Bronchial epithelial cell (primary cell): ENCODE results near the gene KHK. TPM values are rescaled to one million over a fixed set of nuclear protein-coding genes. Genes with fewer than 3 reads are reported as not detected.

Source experiments
- DNase-seq: peaks from one replicate; pipeline ENCODE4 v3.0.0-alpha.2; 2010; ENCODE audit warnings: low read depth
- FAIRE-seq: peaks from 2 replicates; lab custom pipeline; 2011; peaks lifted over from hg19 to GRCh38; lab: Jason Lieb, UNC
- H3K27me3 ChIP-seq: 2 replicates; pipeline ENCODE4 v1.5.1; 2011; ENCODE audit warnings: low read length; ENCODE audit not compliant: control insufficient read depth, insufficient read depth
- H3K36me3 ChIP-seq: 2 replicates; pipeline ENCODE4 v1.5.1; 2011; ENCODE audit warnings: low read length; ENCODE audit not compliant: control insufficient read depth, insufficient read depth
- H3K4me3 ChIP-seq: 2 replicates; pipeline ENCODE4 v1.5.1; 2011; ENCODE audit warnings: mild to moderate bottlenecking, low read depth, low read length, control low read depth
- CTCF ChIP-seq: IDR thresholded peaks from 2 replicates; pipeline ENCODE4 v1.5.1; 2011; ENCODE audit warnings: mild to moderate bottlenecking, moderate library complexity, low read length, control low read depth, inconsistent platforms; ENCODE audit not compliant: insufficient read depth, severe bottlenecking
- total RNA-seq: library from RNA; depleted of rRNA; stranded (reverse); fragments of >200 nt; gene quantifications from 2 replicates; pipeline ENCODE4 v1.2.1, GENCODE V29; 2014

The KHK gene
- 0.53 and 0.77 TPM in 2 replicates for total RNA-seq

DNA sequence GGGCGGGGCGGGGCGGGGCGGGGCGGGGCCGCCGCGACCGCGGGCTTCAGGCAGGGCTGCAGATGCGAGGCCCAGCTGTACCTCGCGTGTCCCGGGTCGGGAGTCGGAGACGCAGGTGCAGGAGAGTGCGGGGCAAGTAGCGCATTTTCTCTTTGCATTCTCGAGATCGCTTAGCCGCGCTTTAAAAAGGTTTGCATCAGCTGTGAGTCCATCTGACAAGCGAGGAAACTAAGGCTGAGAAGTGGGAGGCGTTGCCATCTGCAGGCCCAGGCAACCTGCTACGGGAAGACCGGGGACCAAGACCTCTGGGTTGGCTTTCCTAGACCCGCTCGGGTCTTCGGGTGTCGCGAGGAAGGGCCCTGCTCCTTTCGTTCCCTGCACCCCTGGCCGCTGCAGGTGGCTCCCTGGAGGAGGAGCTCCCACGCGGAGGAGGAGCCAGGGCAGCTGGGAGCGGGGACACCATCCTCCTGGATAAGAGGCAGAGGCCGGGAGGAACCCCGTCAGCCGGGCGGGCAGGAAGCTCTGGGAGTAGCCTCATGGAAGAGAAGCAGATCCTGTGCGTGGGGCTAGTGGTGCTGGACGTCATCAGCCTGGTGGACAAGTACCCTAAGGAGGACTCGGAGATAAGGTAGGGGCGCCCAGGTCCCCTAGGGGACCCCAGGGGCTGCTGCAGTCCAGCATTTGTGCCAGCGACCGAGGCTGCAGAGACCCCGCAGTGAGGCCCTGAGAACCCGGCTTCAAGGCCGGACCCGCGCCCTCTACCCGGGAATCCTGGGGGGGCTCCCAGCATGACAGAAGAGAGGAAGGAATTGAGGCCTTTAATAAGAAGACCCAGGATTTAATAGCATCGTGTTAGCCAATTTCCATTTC, at the start of gene KHK:
TSS of gene KHK (plus strand) at position 49 of the 870 bp plus-strand sequence. CDS start at position 537, 488 bp downstream.
- H3K36me3 ChIP-seq, result no peaks in the 10 kb centered on the region
- H3K4me3 ChIP-seq, result peak within 1 kb of the TSS; percentile 64
- no peaks in the 10 kb centered on the region for H3K27me3 ChIP-seq
- FAIRE-seq, result no peak
- peak; percentile 38 for DNase-seq
- TF ChIP-seq CTCF, result no peak

GRCh38 chr2:27038012-27038411, 48.6 kb upstream of the KHK start:
- FAIRE-seq (no peak), DNase-seq (no peak)
- H3K27me3 ChIP-seq, result no peaks in the 10 kb centered on the region
- H3K4me3 ChIP-seq, result no peak overlapping the region
- H3K36me3 ChIP-seq, result peaks cover 43% of the 10 kb centered on the region
- no peak for TF ChIP-seq CTCF

GRCh38 chr2:27038631-27039339, 47.8 kb upstream of the KHK start:
- FAIRE-seq (no peak), DNase-seq (no peak)
- no peaks in the 10 kb centered on the region for H3K27me3 ChIP-seq
- TF ChIP-seq CTCF, result no peak
- H3K36me3 ChIP-seq, result peaks cover 43% of the 10 kb centered on the region
- H3K4me3 ChIP-seq, result no peak overlapping the region

GRCh38 chr2:27039426-27039825, 47.1 kb upstream of the KHK start:
- TF ChIP-seq CTCF, result no peak
- Histone ChIP-seq H3K27me3 (no peaks in the 10 kb centered on the region), H3K4me3 (no peak overlapping the region), H3K36me3 (peaks cover 43% of the 10 kb centered on the region)
- DNase-seq (no peak), FAIRE-seq (no peak)

GRCh38 chr2:27039871-27040270, 46.7 kb upstream of the KHK start:
- FAIRE-seq (no peak), DNase-seq (no peak)
- H3K4me3 ChIP-seq, result no peak overlapping the region
- TF ChIP-seq CTCF, result no peak
- no peaks in the 10 kb centered on the region for H3K27me3 ChIP-seq
- H3K36me3 ChIP-seq, result peaks cover 42% of the 10 kb centered on the region
